HEK293T (cell line): ENCODE measurements around the gene POLA1.

Experiments
- ARNT ChIP-seq: fragments of 450-650 bp; IDR thresholded peaks from 2 replicates; pipeline ENCODE4 v1.6.1; 2017; ENCODE audit warnings: mild to moderate bottlenecking
- BHLHE40 ChIP-seq: fragments of 450-650 bp; IDR thresholded peaks from 2 replicates; pipeline ENCODE4 v1.6.1; 2016; ENCODE audit warnings: mild to moderate bottlenecking, moderate library complexity, borderline replicate concordance
- CTBP1 ChIP-seq: fragments of 450-650 bp; IDR thresholded peaks from 2 replicates; pipeline ENCODE4 v1.6.1; 2016; ENCODE audit warnings: borderline replicate concordance
- FOXA1 ChIP-seq: fragments of 450-650 bp; IDR thresholded peaks from 2 replicates; pipeline ENCODE4 v1.6.1; 2016; ENCODE audit warnings: mild to moderate bottlenecking
- FOXK2 ChIP-seq: fragments of 450-650 bp; IDR thresholded peaks from 2 replicates; pipeline ENCODE4 v1.6.1; 2016; ENCODE audit warnings: mild to moderate bottlenecking
- FOXM1 ChIP-seq: fragments of 450-650 bp; IDR thresholded peaks from 2 replicates; pipeline ENCODE4 v1.6.1; 2017; ENCODE audit warnings: mild to moderate bottlenecking, borderline replicate concordance
- HDGF ChIP-seq: fragments of 450-650 bp; IDR thresholded peaks from 2 replicates; pipeline ENCODE4 v1.6.1; 2017; ENCODE audit warnings: antibody characterized with exemption, borderline replicate concordance
- LEF1 ChIP-seq: fragments of 450-650 bp; IDR thresholded peaks from 2 replicates; pipeline ENCODE4 v1.6.1; 2017; ENCODE audit warnings: mild to moderate bottlenecking, borderline replicate concordance
- NFRKB ChIP-seq: fragments of 450-650 bp; IDR thresholded peaks from 2 replicates; pipeline ENCODE4 v1.6.1; 2016; ENCODE audit warnings: mild to moderate bottlenecking, moderate library complexity
- SP1 ChIP-seq: fragments of 450-650 bp; IDR thresholded peaks from 2 replicates; pipeline ENCODE4 v1.6.1; 2017
- SUZ12 ChIP-seq: fragments of 450-650 bp; IDR thresholded peaks from 2 replicates; pipeline ENCODE4 v1.6.1; 2016; ENCODE audit warnings: mild to moderate bottlenecking
- TARDBP ChIP-seq: fragments of 450-650 bp; IDR thresholded peaks from 2 replicates; pipeline ENCODE4 v1.6.1; 2016
- ZNF384 ChIP-seq: fragments of 450-650 bp; IDR thresholded peaks from 2 replicates; pipeline ENCODE4 v1.6.1; 2016

- no peak for TF ChIP-seq SUZ12
- no peak for TF ChIP-seq FOXA1
- no peak for TF ChIP-seq FOXK2
- TF ChIP-seq ARNT = no peak
- no peak for TF ChIP-seq FOXM1
- TF ChIP-seq BHLHE40 = no peak
- TF ChIP-seq CTBP1 = no peak
- no peak for TF ChIP-seq SP1
- TF ChIP-seq NFRKB = no peak
- no peak for TF ChIP-seq TARDBP
- no peak for TF ChIP-seq ZNF384
- no peak for TF ChIP-seq LEF1
- no peak for TF ChIP-seq HDGF
Observed at GRCh38 chrX:24870143-24870542, 176.4 kb downstream of the POLA1 start.
